Caco-2 (cell line): ENCODE results near the gene SLC23A1. TPM values are rescaled to one million over a fixed set of nuclear protein-coding genes. Genes with fewer than 3 reads are reported as not detected.

Experiments used
- BruUV-seq: library from RNA; stranded (reverse); fragments of 400-500 nt; replicated peaks from 2 replicates; lab custom pipeline; 2021; lab: Mats Ljungman, UMichigan
- CTCF ChIA-PET: fragments of 300-600 bp; sonication (Branson Sonifier 250); formaldehyde crosslinking; loops from one replicate; lab custom pipeline; 2022; ENCODE audit warnings: antibody characterized with exemption; lab: Charles Lee
- POLR2A ChIA-PET: fragments of 300-600 bp; sonication (Branson Sonifier 250); formaldehyde crosslinking; loops from one replicate; lab custom pipeline; 2022; ENCODE audit warnings: antibody characterized with exemption; lab: Charles Lee
- DNase-seq, 2 experiments: peaks; one replicate each; pipeline versions ENCODE4 v3.0.0 to v3.0.0-alpha.2; 2020 to 2022
- H3K27me3 ChIP-seq: replicated peaks from 2 replicates; pipeline ENCODE4 v1.6.0; 2011; ENCODE audit warnings: low read length; ENCODE audit not compliant: control insufficient read depth, insufficient read depth
- H3K36me3 ChIP-seq: 2 replicates; pipeline ENCODE4 v1.5.1; 2011; ENCODE audit warnings: low read length; ENCODE audit not compliant: control insufficient read depth, insufficient read depth
- H3K4me1 ChIP-seq: fragments of 250-450 bp; sonication (Bioruptor Pico); 2 replicates; pipeline ENCODE4 v1.5.1; 2020; ENCODE audit warnings: mild to moderate bottlenecking
- H3K4me3 ChIP-seq: 2 replicates; pipeline ENCODE4 v1.5.1; 2011; ENCODE audit warnings: low read depth, mild to moderate bottlenecking, control low read depth, low read length
- H3K9me3 ChIP-seq: fragments of 250-450 bp; sonication (Bioruptor Pico); 2 replicates; pipeline ENCODE4 v1.5.1; 2020; ENCODE audit warnings: mild to moderate bottlenecking, moderate library complexity
- H3K27ac Mint-ChIP-seq: one replicate; pipeline ENCODE4 v1.8.0; 2022; ENCODE audit warnings: mixed read lengths; ENCODE audit not compliant: unreplicated experiment
- H3K27me3 Mint-ChIP-seq: one replicate; pipeline ENCODE4 v1.8.0; 2022; ENCODE audit warnings: mixed read lengths; ENCODE audit not compliant: insufficient read depth, unreplicated experiment
- H3K36me3 Mint-ChIP-seq: one replicate; pipeline ENCODE4 v1.8.0; 2022; ENCODE audit warnings: mild to moderate bottlenecking, mixed read lengths; ENCODE audit not compliant: insufficient read depth, unreplicated experiment
- H3K4me1 Mint-ChIP-seq: one replicate; pipeline ENCODE4 v1.8.0; 2022; ENCODE audit warnings: low read depth, mixed read lengths; ENCODE audit not compliant: unreplicated experiment
- H3K4me3 Mint-ChIP-seq: one replicate; pipeline ENCODE4 v1.8.0; 2022; ENCODE audit warnings: mild to moderate bottlenecking, moderate library complexity, mixed read lengths; ENCODE audit not compliant: unreplicated experiment
- H3K9me3 Mint-ChIP-seq: one replicate; pipeline ENCODE4 v1.8.0; 2022; ENCODE audit warnings: mixed read lengths; ENCODE audit not compliant: unreplicated experiment
- intact Hi-C: fragments of 100-400 bp; cut with micrococcal nuclease; formaldehyde crosslinking; loops from one replicate; pipeline ENCODE4 v1.10.0; 2022; ENCODE audit not compliant: unreplicated experiment
- total RNA-seq: library from RNA; stranded (reverse); gene quantifications from 2 replicates; pipeline ENCODE4 v1.2.3, GENCODE V29; 2022
- TF ChIP-seq, protein P1 (sequence below), 2 experiments: fragments of 200-600 bp in 1 of 2; IDR thresholded peaks; 1 replicate in 1 of 2; 2 replicates in 1 of 2; pipeline versions ENCODE4 v1.5.1 to v1.8.0; 2011 to 2022; ENCODE audit warnings: antibody characterized with exemption in 1 of 2, control low read depth in 1 of 2, inconsistent platforms in 1 of 2, low read depth in 1 of 2, low read length in 1 of 2, mild to moderate bottlenecking in 1 of 2, moderate library complexity in 1 of 2; ENCODE audit not compliant: insufficient read depth in 1 of 2, severe bottlenecking in 1 of 2, unreplicated experiment in 1 of 2

Gene SLC23A1
- total RNA-seq, 1 experiment from 2014 or later: 20.4 TPM

DNA sequence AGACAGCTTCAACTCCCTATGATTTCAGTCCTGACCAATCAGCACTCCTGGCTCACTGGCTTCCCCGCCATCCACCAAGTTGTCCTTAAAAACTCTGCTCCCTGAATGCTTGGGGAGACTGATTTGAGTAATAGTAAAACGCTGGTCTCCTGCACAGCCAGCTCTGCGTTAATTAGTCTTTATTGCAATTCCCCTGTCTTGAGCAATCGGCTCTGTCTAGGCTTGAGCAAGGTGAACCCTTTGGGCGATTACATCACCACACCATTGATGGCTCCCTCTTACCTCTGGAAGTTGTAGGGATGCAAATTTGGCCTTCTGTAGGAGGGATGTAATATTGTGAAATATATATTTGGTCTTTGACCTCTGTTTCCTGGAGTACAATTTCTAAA, 2.9 kb upstream of the SLC23A1 start:
- no peak for DNase-seq
- H3K27me3 ChIP-seq: no peaks in the 10 kb centered on the region
- H3K9me3 ChIP-seq: no peaks in the 10 kb centered on the region
- Mint-ChIP-seq H3K4me1 (peaks cover 33% of the 10 kb centered on the region), H3K9me3 (no peaks in the 10 kb centered on the region), H3K4me3 (no peak overlapping the region), H3K36me3 (no peaks in the 10 kb centered on the region), H3K27ac (no peak overlapping the region), H3K27me3 (no peaks in the 10 kb centered on the region)
- H3K4me1 ChIP-seq: peaks cover 44% of the 10 kb centered on the region
- BruUV-seq: no TSS peak
- POLR2A ChIA-PET: no interaction called here
- TF ChIP-seq, protein P1, sequence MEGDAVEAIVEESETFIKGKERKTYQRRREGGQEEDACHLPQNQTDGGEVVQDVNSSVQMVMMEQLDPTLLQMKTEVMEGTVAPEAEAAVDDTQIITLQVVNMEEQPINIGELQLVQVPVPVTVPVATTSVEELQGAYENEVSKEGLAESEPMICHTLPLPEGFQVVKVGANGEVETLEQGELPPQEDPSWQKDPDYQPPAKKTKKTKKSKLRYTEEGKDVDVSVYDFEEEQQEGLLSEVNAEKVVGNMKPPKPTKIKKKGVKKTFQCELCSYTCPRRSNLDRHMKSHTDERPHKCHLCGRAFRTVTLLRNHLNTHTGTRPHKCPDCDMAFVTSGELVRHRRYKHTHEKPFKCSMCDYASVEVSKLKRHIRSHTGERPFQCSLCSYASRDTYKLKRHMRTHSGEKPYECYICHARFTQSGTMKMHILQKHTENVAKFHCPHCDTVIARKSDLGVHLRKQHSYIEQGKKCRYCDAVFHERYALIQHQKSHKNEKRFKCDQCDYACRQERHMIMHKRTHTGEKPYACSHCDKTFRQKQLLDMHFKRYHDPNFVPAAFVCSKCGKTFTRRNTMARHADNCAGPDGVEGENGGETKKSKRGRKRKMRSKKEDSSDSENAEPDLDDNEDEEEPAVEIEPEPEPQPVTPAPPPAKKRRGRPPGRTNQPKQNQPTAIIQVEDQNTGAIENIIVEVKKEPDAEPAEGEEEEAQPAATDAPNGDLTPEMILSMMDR (IDR thresholded peaks at IDR 0.05; ENCODE audit: insufficient read depth in 1 of 2, low read depth in 1 of 2, low read length in 1 of 2, severe bottlenecking in 1 of 2, unreplicated experiment in 1 of 2): no peak
- no peak overlapping the region for H3K4me3 ChIP-seq
- CTCF ChIA-PET: interaction anchor here (0.6 to 1.0 kb wide), 2 partner anchors 44 to 48 kb away, joined by 3 read pairs; no protein-coding TSS in a partner anchor
- intact Hi-C loops: no loop called here
- no peaks in the 10 kb centered on the region for H3K36me3 ChIP-seq

DNA sequence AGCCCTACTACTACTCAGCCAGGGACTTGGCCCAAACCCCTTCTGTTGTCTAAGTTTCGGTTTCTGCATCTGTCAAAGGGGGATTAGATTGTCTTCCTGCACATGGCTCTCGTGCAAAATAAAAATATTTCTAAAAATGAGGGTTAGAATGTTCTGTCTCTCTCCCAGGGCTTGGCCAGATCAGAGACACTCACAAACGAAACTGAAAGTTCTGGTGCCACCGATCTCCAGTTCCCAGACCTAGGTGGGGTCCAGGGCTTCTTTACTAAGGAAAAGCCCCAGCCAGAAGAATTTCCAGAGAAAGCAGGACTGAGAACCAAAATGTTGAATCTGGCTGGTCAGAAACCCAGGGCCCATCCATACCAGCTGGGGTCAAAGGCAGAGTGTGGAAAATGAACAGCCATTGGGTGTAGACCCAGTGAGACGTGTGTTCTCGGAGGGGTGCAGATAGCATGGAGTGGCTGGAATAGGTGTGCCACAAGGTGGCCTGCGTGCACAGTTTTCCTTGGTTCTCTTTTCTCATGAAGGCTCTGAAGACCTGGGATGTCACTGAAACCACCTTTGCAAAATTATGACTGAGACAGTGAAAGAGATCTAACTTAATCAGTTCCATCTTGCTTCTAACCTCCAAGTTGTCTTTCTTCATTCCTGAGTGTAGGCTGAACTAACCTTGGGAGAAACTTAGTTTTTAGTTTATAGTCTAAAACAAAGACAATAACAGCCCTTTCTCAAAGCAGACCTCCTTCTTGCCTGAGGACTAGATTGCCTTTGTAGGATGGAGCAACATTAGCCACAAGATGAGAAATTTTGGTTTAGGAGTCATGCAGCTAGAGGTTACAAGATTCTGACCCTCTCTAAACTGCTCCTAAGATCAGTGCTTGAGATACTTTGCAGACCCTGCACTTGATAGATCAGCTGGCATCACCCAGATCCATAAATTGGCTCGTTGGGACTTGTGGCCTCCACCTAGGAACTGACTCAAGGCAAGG, 2.3 kb upstream of the SLC23A1 start:
- no peak for DNase-seq
- Mint-ChIP-seq H3K27ac (peak overlapping the region; percentile 29), H3K9me3 (no peaks in the 10 kb centered on the region), H3K36me3 (no peaks in the 10 kb centered on the region), H3K27me3 (no peaks in the 10 kb centered on the region), H3K4me3 (no peak overlapping the region), H3K4me1 (peaks cover 33% of the 10 kb centered on the region)
- H3K9me3 ChIP-seq: no peaks in the 10 kb centered on the region
- no peak overlapping the region for H3K4me3 ChIP-seq
- TF ChIP-seq, protein P1 (IDR thresholded peaks at IDR 0.05; ENCODE audit: insufficient read depth in 1 of 2, low read depth in 1 of 2, low read length in 1 of 2, severe bottlenecking in 1 of 2, unreplicated experiment in 1 of 2): peak in 1 of 2 experiments; percentile 19
- CTCF ChIA-PET: interaction anchor here (1.0 kb wide), 1 partner anchor 43 kb away, joined by 3 read pairs; no protein-coding TSS in a partner anchor
- no peaks in the 10 kb centered on the region for H3K36me3 ChIP-seq
- no peaks in the 10 kb centered on the region for H3K27me3 ChIP-seq
- intact Hi-C loops: no loop called here
- peaks cover 42% of the 10 kb centered on the region for H3K4me1 ChIP-seq
- POLR2A ChIA-PET: no interaction called here
- no TSS peak for BruUV-seq

DNA sequence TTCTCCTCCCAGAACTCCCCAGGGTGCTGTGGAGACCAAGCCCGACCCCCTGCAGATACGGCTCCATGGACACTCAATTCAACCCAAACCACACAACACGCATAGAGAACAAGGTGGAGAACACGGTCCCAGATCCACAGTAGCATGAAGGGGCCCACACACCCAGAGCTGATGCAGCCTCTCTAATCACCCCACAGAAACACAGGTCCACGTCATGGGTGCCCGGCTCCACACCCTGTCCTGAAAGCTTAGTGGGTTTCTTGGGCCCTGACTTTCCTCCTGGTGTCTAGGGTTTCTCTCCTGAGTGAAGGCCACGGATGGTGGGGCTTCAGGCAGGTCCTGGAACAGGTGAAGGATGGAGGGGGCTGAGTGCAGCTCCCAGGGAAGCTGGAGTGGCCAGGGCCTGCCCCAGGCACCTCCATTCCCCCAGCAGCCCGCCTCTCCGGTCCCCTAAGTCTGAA, 1.5 kb upstream of the SLC23A1 start:
- Mint-ChIP-seq H3K27ac (peak overlapping the region; percentile 29), H3K4me1 (peaks cover 33% of the 10 kb centered on the region), H3K4me3 (no peak overlapping the region), H3K27me3 (no peaks in the 10 kb centered on the region), H3K9me3 (no peaks in the 10 kb centered on the region), H3K36me3 (peaks cover 6% of the 10 kb centered on the region)
- Histone ChIP-seq H3K36me3 (no peaks in the 10 kb centered on the region; the same call in 1 of the 2 replicates), H3K27me3 (no peaks in the 10 kb centered on the region), H3K4me1 (peaks cover 40% of the 10 kb centered on the region), H3K4me3 (no peak overlapping the region), H3K9me3 (no peaks in the 10 kb centered on the region)
- intact Hi-C loops: no loop called here
- TF ChIP-seq, protein P1 (IDR thresholded peaks at IDR 0.05; ENCODE audit: insufficient read depth in 1 of 2, low read depth in 1 of 2, low read length in 1 of 2, severe bottlenecking in 1 of 2, unreplicated experiment in 1 of 2): no peak
- no peak for DNase-seq
- ChIA-PET CTCF (no interaction called here), POLR2A (no interaction called here)
- no TSS peak for BruUV-seq
